Measurements from ENCODE around the gene TSHZ1. TPM values are rescaled to one million over a fixed set of nuclear protein-coding genes. Genes with fewer than 3 reads are reported as not detected.

The TSHZ1 gene
- total RNA-seq, 1 donor from 2014 or later: 16.3 TPM

- no peak for DNase-seq (ENCODE audit: low spot score)
- peaks cover 2% of the 10 kb centered on the region for H3K27me3 Mint-ChIP-seq (ENCODE audit: unreplicated experiment)
- peaks cover 4% of the 10 kb centered on the region for H3K36me3 Mint-ChIP-seq (ENCODE audit: low read depth, unreplicated experiment)
- no peak for TF ChIP-seq CTCF (IDR thresholded peaks at IDR 0.05; ENCODE audit: unreplicated experiment)
- no peak overlapping the region for H3K4me3 Mint-ChIP-seq (ENCODE audit: unreplicated experiment)
- peaks cover 15% of the 10 kb centered on the region for H3K4me1 Mint-ChIP-seq (ENCODE audit: unreplicated experiment)
- no peak overlapping the region for H3K27ac Mint-ChIP-seq (ENCODE audit: unreplicated experiment)
- H3K9me3 Mint-ChIP-seq (ENCODE audit: unreplicated experiment): no peaks in the 10 kb centered on the region
These were observed 38.1 kb upstream of the TSHZ1 start for GRCh38 chr18:75172299-75173124.

- DNase-seq (ENCODE audit: low spot score): no peak
- H3K27me3 Mint-ChIP-seq (ENCODE audit: unreplicated experiment): peaks cover 2% of the 10 kb centered on the region
- H3K4me1 Mint-ChIP-seq (ENCODE audit: unreplicated experiment): peaks cover 15% of the 10 kb centered on the region
- no peak for TF ChIP-seq CTCF (IDR thresholded peaks at IDR 0.05; ENCODE audit: unreplicated experiment)
- no peak overlapping the region for H3K27ac Mint-ChIP-seq (ENCODE audit: unreplicated experiment)
- H3K36me3 Mint-ChIP-seq (ENCODE audit: low read depth, unreplicated experiment): peaks cover 4% of the 10 kb centered on the region
- no peaks in the 10 kb centered on the region for H3K9me3 Mint-ChIP-seq (ENCODE audit: unreplicated experiment)
- H3K4me3 Mint-ChIP-seq (ENCODE audit: unreplicated experiment): no peak overlapping the region
These were observed 37.5 kb upstream of the TSHZ1 start for GRCh38 chr18:75173125-75173432.

GRCh38 chr18:75173738-75174137, 36.9 kb upstream of the TSHZ1 start:
- peaks cover 2% of the 10 kb centered on the region for H3K27me3 Mint-ChIP-seq (ENCODE audit: unreplicated experiment)
- DNase-seq (ENCODE audit: low spot score): no peak
- H3K4me1 Mint-ChIP-seq (ENCODE audit: unreplicated experiment): peaks cover 15% of the 10 kb centered on the region
- no peak overlapping the region for H3K4me3 Mint-ChIP-seq (ENCODE audit: unreplicated experiment)
- H3K9me3 Mint-ChIP-seq (ENCODE audit: unreplicated experiment): no peaks in the 10 kb centered on the region
- no peak overlapping the region for H3K27ac Mint-ChIP-seq (ENCODE audit: unreplicated experiment)
- TF ChIP-seq CTCF (IDR thresholded peaks at IDR 0.05; ENCODE audit: unreplicated experiment): no peak
- H3K36me3 Mint-ChIP-seq (ENCODE audit: low read depth, unreplicated experiment): peaks cover 4% of the 10 kb centered on the region

DNA sequence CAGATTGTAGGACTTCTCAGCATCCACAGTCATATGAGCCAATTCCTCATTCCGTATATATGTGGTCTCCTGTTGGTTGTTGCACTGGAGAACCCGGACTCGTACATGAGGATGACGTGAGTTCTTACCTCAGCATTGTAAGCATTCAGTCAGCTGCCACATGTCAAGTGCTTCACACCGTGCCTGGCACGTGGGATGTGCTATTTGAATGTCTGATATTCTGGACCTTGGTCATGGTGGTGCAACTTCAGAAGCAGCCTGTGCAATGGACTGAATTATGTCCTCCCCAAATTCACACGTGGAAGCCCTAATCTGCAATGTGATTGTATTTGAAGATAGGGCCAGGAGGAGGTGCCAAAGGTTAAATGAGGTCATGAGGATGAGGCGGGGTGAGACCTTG, 33.7 kb upstream of the TSHZ1 start:
- H3K27me3 Mint-ChIP-seq (ENCODE audit: unreplicated experiment): peaks cover 1% of the 10 kb centered on the region
- H3K9me3 Mint-ChIP-seq (ENCODE audit: unreplicated experiment): no peaks in the 10 kb centered on the region
- peaks cover 12% of the 10 kb centered on the region for H3K4me1 Mint-ChIP-seq (ENCODE audit: unreplicated experiment)
- no peak overlapping the region for H3K27ac Mint-ChIP-seq (ENCODE audit: unreplicated experiment)
- peaks cover 4% of the 10 kb centered on the region for H3K36me3 Mint-ChIP-seq (ENCODE audit: low read depth, unreplicated experiment)
- TF ChIP-seq CTCF (IDR thresholded peaks at IDR 0.05; ENCODE audit: unreplicated experiment): no peak
- DNase-seq (ENCODE audit: low spot score): no peak
- H3K4me3 Mint-ChIP-seq (ENCODE audit: unreplicated experiment): no peak overlapping the region

GRCh38 chr18:75178376-75178775, 32.2 kb upstream of the TSHZ1 start:
- no peak overlapping the region for H3K27ac Mint-ChIP-seq (ENCODE audit: unreplicated experiment)
- peaks cover under 1% of the 10 kb centered on the region for H3K4me1 Mint-ChIP-seq (ENCODE audit: unreplicated experiment)
- H3K27me3 Mint-ChIP-seq (ENCODE audit: unreplicated experiment): peaks cover 1% of the 10 kb centered on the region
- no peaks in the 10 kb centered on the region for H3K36me3 Mint-ChIP-seq (ENCODE audit: low read depth, unreplicated experiment)
- H3K4me3 Mint-ChIP-seq (ENCODE audit: unreplicated experiment): no peak overlapping the region
- no peak for TF ChIP-seq CTCF (IDR thresholded peaks at IDR 0.05; ENCODE audit: unreplicated experiment)
- no peaks in the 10 kb centered on the region for H3K9me3 Mint-ChIP-seq (ENCODE audit: unreplicated experiment)
- DNase-seq (ENCODE audit: low spot score): no peak
